Transverse colon (tissue), 4 donors: ENCODE data around the gene PRKCA. TPM values are rescaled to one million over a fixed set of nuclear protein-coding genes. Genes with fewer than 3 reads are reported as not detected.

Experiments used
- DNase-seq: peaks from one replicate; pipeline ENCODE4 v3.0.0-alpha.2; 2019
- H3K27ac ChIP-seq, 4 donors: fragments of 200-600 bp; sonication (generic); 2 replicates each; pipeline ENCODE4 v1.5.1; 2016 to 2018; ENCODE audit warnings: inconsistent platforms in 4 of 4
- H3K27me3 ChIP-seq: fragments of 200-600 bp; sonication (generic); 2 replicates; pipeline ENCODE4 v1.5.1; 2017; ENCODE audit warnings: inconsistent platforms
- H3K36me3 ChIP-seq, 4 donors: fragments of 200-600 bp; sonication (generic); 2 replicates each; pipeline ENCODE4 v1.5.1; 2017 to 2019; ENCODE audit warnings: inconsistent platforms in 4 of 4
- H3K4me1 ChIP-seq, 4 donors: fragments of 200-600 bp; sonication (generic); 2 replicates each; pipeline ENCODE4 v1.5.1; 2017 to 2020; ENCODE audit warnings: inconsistent platforms in 4 of 4
- H3K4me3 ChIP-seq, 4 donors: fragments of 200-600 bp; sonication (generic); 1 replicate in 1 of 4; 2 replicates in 3 of 4; pipeline versions ENCODE4 v1.5.1 to v1.6.1; 2017 to 2019; ENCODE audit warnings: inconsistent platforms in 4 of 4
- H3K9me3 ChIP-seq, 2 donors: fragments of 200-600 bp; sonication (generic); 2 replicates each; pipeline ENCODE4 v1.5.1; 2017 to 2019; ENCODE audit warnings: inconsistent platforms in 2 of 2
- EP300 ChIP-seq: sonication (generic); formaldehyde crosslinking; IDR thresholded peaks from one replicate; pipeline ENCODE4 v1.6.1; 2017; ENCODE audit warnings: antibody characterized with exemption, low read depth
- POLR2A ChIP-seq: fragments of 450-650 bp; IDR thresholded peaks from one replicate; pipeline ENCODE4 v1.6.1; 2016; ENCODE audit warnings: antibody characterized with exemption, mild to moderate bottlenecking, moderate library complexity
- POLR2AphosphoS5 ChIP-seq, 3 donors: sonication (generic); formaldehyde crosslinking; IDR thresholded peaks; one replicate each; pipeline ENCODE4 v1.6.1; 2016; ENCODE audit warnings: antibody characterized with exemption in 3 of 3
- WGBS, 2 donors: methylation state at CpG; one replicate each; pipeline ENCODE4 v1.1.5; 2018; ENCODE audit warnings: low coverage in 1 of 2; 5-methylcytosine and 5-hydroxymethylcytosine counted together
- in situ Hi-C, 4 donors: fragments of 200-750 bp; cut with MboI; loops; one replicate each; pipeline versions ENCODE4 v1.15.0 to v1.15.1; 2017; ENCODE audit warnings: low sequenced_read_pairs in 3 of 4, low pct_ligation_motif_present in 1 of 4, low pct_unique_long_range_greater_than_20kb in 1 of 4
- intact Hi-C: fragments of 100-400 bp; cut with DNase I; formaldehyde crosslinking; loops from one replicate; pipeline ENCODE4 v1.15.1; 2023; ENCODE audit warnings: low total_unique reads
- total RNA-seq, 4 donors: library from RNA; depleted of rRNA; stranded (reverse); fragments of >200 nt; gene quantifications; one replicate each; pipeline ENCODE4 v1.1.0, GENCODE V29; 2016
- TF ChIP-seq, protein P1 (sequence below), 5 experiments: fragments of 200-600 bp in 3 of 5; fragments of 450-650 bp in 2 of 5; sonication (generic) in 3 of 5; IDR thresholded peaks; 1 replicate in 2 of 5; 2 replicates in 3 of 5; pipeline ENCODE4 v1.5.1; 2016 to 2017; ENCODE audit warnings: antibody characterized with exemption in 5 of 5, inconsistent platforms in 3 of 5, mild to moderate bottlenecking in 2 of 5, moderate library complexity in 1 of 5

The PRKCA gene
- total RNA-seq, 4 donors from 2014 or later: 16.1 to 49.7 (median 31.7) TPM

DNA sequence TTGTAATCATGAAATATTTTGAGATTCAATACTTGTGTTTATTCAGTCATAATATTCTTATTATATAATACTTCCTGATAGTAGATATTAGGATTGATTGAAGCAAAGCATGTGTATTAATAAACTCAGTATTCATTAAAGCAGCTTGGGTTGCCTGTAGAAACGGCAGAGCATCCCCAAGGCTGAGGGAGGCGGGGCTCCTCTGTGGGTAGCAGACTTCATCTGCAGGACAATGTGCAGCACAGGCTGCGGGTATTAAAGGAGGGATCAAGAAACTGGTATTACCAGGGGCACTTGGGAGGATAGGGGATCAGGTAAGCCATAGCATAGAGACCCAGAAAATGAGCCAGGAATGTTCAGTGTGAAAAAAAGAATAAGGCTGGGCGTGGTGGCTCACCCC, 213.6 kb downstream of the PRKCA start:
- intact Hi-C loops: no loop called here
- Histone ChIP-seq H3K9me3 (no peaks in the 10 kb centered on the region), H3K27me3 (no peaks in the 10 kb centered on the region), H3K36me3 (no peaks in the 10 kb centered on the region), H3K4me3 (no peak overlapping the region), H3K4me1 (peaks cover 2 to 8% (median 5%) of the 10 kb centered on the region in 4 donors), H3K27ac (no peak overlapping the region)
- TF ChIP-seq, protein P1, sequence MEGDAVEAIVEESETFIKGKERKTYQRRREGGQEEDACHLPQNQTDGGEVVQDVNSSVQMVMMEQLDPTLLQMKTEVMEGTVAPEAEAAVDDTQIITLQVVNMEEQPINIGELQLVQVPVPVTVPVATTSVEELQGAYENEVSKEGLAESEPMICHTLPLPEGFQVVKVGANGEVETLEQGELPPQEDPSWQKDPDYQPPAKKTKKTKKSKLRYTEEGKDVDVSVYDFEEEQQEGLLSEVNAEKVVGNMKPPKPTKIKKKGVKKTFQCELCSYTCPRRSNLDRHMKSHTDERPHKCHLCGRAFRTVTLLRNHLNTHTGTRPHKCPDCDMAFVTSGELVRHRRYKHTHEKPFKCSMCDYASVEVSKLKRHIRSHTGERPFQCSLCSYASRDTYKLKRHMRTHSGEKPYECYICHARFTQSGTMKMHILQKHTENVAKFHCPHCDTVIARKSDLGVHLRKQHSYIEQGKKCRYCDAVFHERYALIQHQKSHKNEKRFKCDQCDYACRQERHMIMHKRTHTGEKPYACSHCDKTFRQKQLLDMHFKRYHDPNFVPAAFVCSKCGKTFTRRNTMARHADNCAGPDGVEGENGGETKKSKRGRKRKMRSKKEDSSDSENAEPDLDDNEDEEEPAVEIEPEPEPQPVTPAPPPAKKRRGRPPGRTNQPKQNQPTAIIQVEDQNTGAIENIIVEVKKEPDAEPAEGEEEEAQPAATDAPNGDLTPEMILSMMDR (IDR thresholded peaks at IDR 0.05): no peak
- TF ChIP-seq EP300: no peak
- TF ChIP-seq POLR2A: no peak
- TF ChIP-seq POLR2AphosphoS5 (IDR thresholded peaks at IDR 0.05): no peak
- no peak for DNase-seq
- WGBS, 2 donors: 80 to 100% methylated on average over 1 to 4 of the region's 4 CpGs
- in situ Hi-C loops: no loop called here

DNA sequence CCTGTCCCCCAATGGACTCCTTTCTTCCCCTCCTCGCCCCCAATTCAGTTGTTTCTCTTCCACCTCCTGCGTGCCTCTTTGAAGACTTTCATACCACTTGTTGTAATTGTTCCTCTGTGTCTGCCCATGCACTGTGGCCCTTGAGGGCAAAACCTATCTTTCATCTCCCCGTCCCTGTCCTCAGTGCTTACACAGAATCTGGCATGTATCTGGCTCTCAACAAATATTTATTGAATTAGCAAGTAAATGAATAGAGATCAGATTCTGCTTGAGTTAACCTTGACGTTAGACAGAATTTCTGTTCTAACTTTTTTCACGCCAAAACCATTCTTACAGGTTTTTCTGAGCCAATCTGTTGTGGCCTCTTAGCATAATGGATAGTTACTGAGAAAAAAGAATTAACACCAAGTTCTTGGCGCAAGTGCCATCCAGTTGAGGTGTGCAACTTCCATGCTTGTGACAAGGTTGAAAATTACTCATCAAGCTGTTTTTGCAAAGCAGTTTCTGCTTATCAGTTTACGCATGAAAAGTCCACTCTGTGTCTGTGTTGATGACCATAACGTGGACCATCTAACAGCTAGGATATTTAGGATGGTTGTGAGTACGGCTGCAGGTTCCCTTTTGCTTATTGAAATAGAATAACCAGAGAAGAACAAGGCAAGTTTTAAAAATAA, 215.1 kb downstream of the PRKCA start:
- peaks cover 5 to 23% (median 12%) of the 10 kb centered on the region in 4 donors for H3K4me1 ChIP-seq
- H3K27me3 ChIP-seq: no peaks in the 10 kb centered on the region
- no peak overlapping the region for H3K27ac ChIP-seq
- WGBS, 2 donors: 63 to 70% methylated on average over 9 of the region's 9 CpGs
- TF ChIP-seq, protein P1 (IDR thresholded peaks at IDR 0.05): no peak
- TF ChIP-seq POLR2AphosphoS5 (IDR thresholded peaks at IDR 0.05): no peak
- TF ChIP-seq EP300: no peak
- TF ChIP-seq POLR2A: no peak
- no peaks in the 10 kb centered on the region for H3K36me3 ChIP-seq
- no peaks in the 10 kb centered on the region for H3K9me3 ChIP-seq
- H3K4me3 ChIP-seq: no peak overlapping the region
- in situ Hi-C loops: no loop called here
- DNase-seq: no peak
- intact Hi-C loops: no loop called here

DNA sequence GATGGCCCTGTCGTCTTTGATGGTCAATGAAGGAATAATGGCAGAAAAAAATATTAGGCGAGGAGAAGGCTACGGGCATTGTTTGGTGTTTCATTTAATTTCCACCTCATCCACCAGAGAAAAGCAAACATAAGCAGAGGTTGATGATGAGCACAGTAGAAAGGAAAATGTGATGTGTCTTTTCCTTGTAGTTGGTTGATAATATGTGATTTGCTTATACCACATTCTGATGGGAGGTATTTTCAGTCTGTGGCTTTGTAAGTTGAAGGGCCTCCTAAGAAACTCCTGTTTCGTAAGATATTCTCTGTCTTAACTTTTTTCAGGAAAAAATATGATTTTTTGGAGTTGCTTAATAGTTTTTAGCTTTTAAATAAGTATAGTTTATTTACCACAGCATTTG, 215.7 kb downstream of the PRKCA start:
- Histone ChIP-seq H3K4me3 (no peak overlapping the region), H3K36me3 (no peaks in the 10 kb centered on the region), H3K4me1 (peaks cover 5 to 30% (median 14%) of the 10 kb centered on the region in 4 donors), H3K9me3 (no peaks in the 10 kb centered on the region), H3K27ac (peak overlapping the region in 1 of 4 donors; percentile 55), H3K27me3 (no peaks in the 10 kb centered on the region)
- TF ChIP-seq EP300: no peak
- TF ChIP-seq, protein P1 (IDR thresholded peaks at IDR 0.05): no peak
- no peak for TF ChIP-seq POLR2AphosphoS5 (IDR thresholded peaks at IDR 0.05)
- TF ChIP-seq POLR2A: no peak
- WGBS, 2 donors: 77 to 80% methylated on average over 4 of the region's 4 CpGs
- intact Hi-C loops: no loop called here
- no peak for DNase-seq
- in situ Hi-C loops: no loop called here

DNA sequence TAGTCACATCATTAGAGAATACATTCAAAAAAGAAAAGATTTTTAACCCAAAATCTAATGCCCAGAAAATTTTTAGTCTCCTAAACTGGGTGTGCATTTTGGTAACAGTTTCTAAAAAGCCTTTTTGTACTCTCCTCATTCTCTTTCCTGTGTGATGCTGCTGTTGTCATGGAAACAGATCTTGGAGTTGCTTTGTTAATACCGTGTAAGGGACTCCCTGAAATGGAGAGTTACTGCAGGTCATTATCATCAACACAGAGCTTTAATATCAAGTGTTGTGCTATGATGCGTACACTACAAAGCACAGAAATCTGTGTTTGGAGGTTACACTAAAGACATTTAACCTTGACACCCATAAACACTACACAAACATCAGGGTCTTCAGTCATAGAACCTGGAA, 216.3 kb downstream of the PRKCA start:
- Histone ChIP-seq H3K4me1 (peaks cover 5 to 35% (median 20%) of the 10 kb centered on the region in 4 donors), H3K27me3 (no peaks in the 10 kb centered on the region), H3K9me3 (no peaks in the 10 kb centered on the region), H3K27ac (peak overlapping the region in 3 of 4 donors; percentile 0 to 55 (median 20)), H3K36me3 (no peaks in the 10 kb centered on the region), H3K4me3 (no peak overlapping the region)
- WGBS, 2 donors: 57 to 84% methylated on average over 1 to 2 of the region's 2 CpGs
- intact Hi-C loops: no loop called here
- in situ Hi-C loops: no loop called here
- no peak for DNase-seq
- TF ChIP-seq EP300: no peak
- TF ChIP-seq POLR2AphosphoS5 (IDR thresholded peaks at IDR 0.05): no peak
- TF ChIP-seq, protein P1 (IDR thresholded peaks at IDR 0.05): no peak
- TF ChIP-seq POLR2A: no peak
